SK-N-MC (cell line): ENCODE measurements around the gene AVEN.

ENCODE experiments used
- DNase-seq: peaks from one replicate; pipeline ENCODE4 v3.0.0-alpha.2; 2011; ENCODE audit warnings: low read depth, low spot score
- H3K27ac ChIP-seq: fragments of 200-600 bp; sonication (generic); 2 replicates; pipeline ENCODE4 v1.5.1; 2016; ENCODE audit warnings: mixed run types
- H3K36me3 ChIP-seq: fragments of 200-600 bp; sonication (generic); 2 replicates; pipeline ENCODE4 v1.6.1; 2017; ENCODE audit warnings: antibody characterized with exemption, low read length, mixed read lengths; ENCODE audit not compliant: insufficient read depth
- H3K4me3 ChIP-seq: fragments of 200-600 bp; sonication (generic); 2 replicates; pipeline ENCODE4 v1.5.1; 2016
- H3K9ac ChIP-seq: fragments of 200-600 bp; sonication (generic); 2 replicates; pipeline ENCODE4 v1.8.0; 2017; ENCODE audit warnings: mixed run types, mixed read lengths; ENCODE audit not compliant: insufficient read length
- H3K9me3 ChIP-seq: fragments of 200-600 bp; sonication (generic); 2 replicates; pipeline ENCODE4 v1.6.1; 2017; ENCODE audit warnings: low read depth, mild to moderate bottlenecking, antibody characterized with exemption, low read length, moderate library complexity, mixed read lengths
- EZH2 ChIP-seq: fragments of 200-600 bp; sonication (generic); IDR thresholded peaks from one replicate; pipeline ENCODE4 v1.6.1; 2017; ENCODE audit warnings: antibody characterized with exemption
- FOXP2 ChIP-seq: optimal IDR thresholded peaks from 2 replicates; pipeline ENCODE3; 2011; ENCODE audit warnings: mild to moderate bottlenecking, moderate library complexity; ENCODE audit not compliant: insufficient read depth; ENCODE audit errors: extremely low read length, control extremely low read depth
- POLR2AphosphoS5 ChIP-seq: IDR thresholded peaks from 2 replicates; pipeline ENCODE4 v1.6.1; 2012; ENCODE audit warnings: mild to moderate bottlenecking, low read depth, low read length, borderline replicate concordance

Gene AVEN

DNA sequence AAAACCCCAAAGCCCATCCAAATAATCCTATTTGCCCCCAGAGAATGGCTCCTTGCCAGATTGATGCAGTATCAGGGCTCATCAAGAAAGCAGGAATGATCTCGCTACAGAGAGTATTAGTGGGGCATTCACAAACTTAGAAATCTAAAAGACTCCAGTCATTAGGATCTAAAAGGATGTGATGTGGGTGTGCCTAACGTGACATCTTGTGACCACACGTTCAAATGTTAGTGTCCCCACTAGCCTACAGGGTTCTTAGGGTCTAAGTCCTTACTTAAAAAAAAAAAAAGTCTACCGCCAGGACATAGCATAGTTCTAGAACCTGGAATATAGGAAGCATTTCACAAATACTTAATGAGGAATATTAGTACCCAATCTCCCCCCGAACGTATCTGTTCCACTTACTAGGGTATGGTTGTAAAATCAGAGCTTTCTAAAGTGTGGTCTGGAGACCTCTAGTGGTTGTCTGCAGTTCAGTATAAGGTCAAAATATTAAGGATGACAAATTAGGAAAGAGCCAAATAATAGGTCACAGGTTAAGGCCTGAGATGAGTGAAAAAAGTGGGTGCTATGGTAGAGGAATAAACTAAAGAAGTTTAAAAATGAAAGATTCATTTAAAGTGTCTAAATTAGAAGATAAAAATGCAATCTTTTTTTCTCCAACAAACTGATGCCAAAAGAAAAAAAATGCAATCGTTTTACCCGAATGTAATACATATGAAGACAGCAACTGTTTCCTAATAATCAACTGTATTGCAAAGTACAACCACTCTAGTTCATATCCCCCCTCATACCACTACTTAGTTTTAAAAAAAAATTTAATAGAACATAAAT, 75.0 kb downstream of the AVEN start:
- no peaks in the 10 kb centered on the region for H3K36me3 ChIP-seq
- H3K27ac ChIP-seq = no peak overlapping the region
- DNase-seq = no peak
- no peak overlapping the region for H3K9ac ChIP-seq
- H3K9me3 ChIP-seq = no peaks in the 10 kb centered on the region
- H3K4me3 ChIP-seq = no peak overlapping the region
- no peak for TF ChIP-seq EZH2
- TF ChIP-seq FOXP2 = no peak
- TF ChIP-seq POLR2AphosphoS5 = no peak

DNA sequence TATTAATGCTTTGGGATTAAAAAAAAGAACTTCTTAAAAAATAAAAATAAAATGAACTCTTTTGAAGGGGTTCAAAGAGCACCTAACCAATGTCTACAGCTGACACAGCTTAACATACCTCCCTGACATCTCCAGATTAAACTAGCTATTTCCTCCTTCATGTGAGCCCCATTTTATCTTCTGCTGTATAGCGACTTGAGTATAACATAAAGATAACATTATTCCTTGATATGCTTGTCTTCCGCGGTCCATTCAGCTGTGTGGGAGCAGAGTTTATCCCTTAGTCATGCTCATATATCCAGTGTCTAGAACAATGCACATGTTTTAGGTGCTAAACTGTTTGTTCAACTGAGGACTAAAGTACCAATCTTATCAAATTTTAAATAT, 78.5 kb downstream of the AVEN start:
- no peak overlapping the region for H3K4me3 ChIP-seq
- no peak overlapping the region for H3K27ac ChIP-seq
- H3K36me3 ChIP-seq = no peaks in the 10 kb centered on the region
- H3K9ac ChIP-seq = no peak overlapping the region
- no peak for DNase-seq
- H3K9me3 ChIP-seq = no peaks in the 10 kb centered on the region
- TF ChIP-seq POLR2AphosphoS5 (no peak), FOXP2 (no peak), EZH2 (no peak)

DNA sequence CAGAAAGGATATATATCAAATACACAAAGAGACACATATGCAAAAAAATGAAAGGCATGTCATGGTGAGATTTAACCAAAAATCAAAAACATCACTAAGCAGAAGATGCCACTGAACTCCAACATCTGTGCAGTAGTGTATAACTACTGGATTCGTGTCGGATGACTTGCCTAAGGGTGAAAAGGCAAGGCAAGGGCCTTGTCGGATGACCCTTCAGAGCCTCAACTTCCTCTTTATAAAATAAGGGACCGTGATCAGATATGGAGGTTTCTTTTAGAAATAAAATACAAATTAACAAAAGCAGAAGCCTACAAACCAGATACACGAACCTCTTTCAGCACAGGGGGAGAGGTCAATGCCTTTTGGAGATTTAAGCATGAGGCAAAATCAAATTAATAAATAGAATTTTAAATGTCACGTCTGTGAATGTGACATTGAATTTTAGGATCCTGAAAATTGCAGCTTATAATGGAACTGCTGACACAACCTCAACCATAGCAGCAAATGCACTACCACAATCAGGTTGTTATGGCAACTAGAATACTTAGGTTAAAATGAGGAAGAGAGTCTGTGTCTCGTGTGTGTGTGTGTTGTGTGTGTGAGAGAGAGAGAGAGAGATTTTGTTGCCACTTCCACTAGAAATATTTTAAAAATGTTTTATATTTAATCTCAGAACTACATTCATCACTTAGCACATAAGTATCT, 79.0 kb downstream of the AVEN start:
- H3K9ac ChIP-seq = no peak overlapping the region
- no peak overlapping the region for H3K4me3 ChIP-seq
- H3K27ac ChIP-seq = no peak overlapping the region
- no peak for DNase-seq
- H3K36me3 ChIP-seq = no peaks in the 10 kb centered on the region
- no peaks in the 10 kb centered on the region for H3K9me3 ChIP-seq
- TF ChIP-seq EZH2 = no peak
- TF ChIP-seq POLR2AphosphoS5 = no peak
- TF ChIP-seq FOXP2 = no peak

- Histone ChIP-seq H3K36me3 (no peaks in the 10 kb centered on the region), H3K4me3 (no peak overlapping the region), H3K9me3 (no peaks in the 10 kb centered on the region), H3K9ac (no peak overlapping the region), H3K27ac (no peak overlapping the region)
- TF ChIP-seq EZH2 (no peak), POLR2AphosphoS5 (no peak), FOXP2 (no peak)
- DNase-seq = no peak
Observed at GRCh38 chr15:33956397-33956796, 82.6 kb downstream of the AVEN start.

GRCh38 chr15:33955945-33956344, 83.1 kb downstream of the AVEN start:
- Histone ChIP-seq H3K27ac (no peak overlapping the region), H3K9me3 (no peaks in the 10 kb centered on the region), H3K9ac (no peak overlapping the region), H3K36me3 (no peaks in the 10 kb centered on the region), H3K4me3 (no peak overlapping the region)
- DNase-seq = no peak
- TF ChIP-seq POLR2AphosphoS5 (no peak), EZH2 (no peak), FOXP2 (no peak)

DNA sequence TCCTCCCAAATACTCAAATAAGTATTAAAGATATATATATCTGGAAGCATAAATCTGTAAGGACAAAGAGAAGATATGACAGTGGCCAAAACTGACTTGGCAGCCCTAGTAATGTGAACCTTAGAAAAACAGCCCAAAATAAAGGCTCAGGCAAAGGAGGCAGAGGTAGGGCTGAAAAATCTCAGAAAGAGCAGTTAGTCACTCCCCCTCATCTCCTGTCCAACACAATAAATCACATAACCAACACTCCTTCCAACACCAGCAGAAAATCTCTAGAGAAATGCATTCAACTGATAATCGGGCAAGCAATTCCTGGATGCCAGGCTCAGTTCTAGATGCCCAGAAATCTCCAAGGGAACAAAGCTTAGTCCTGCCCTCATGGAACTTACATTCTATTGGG, 92.9 kb downstream of the AVEN start:
- H3K4me3 ChIP-seq = no peak overlapping the region
- DNase-seq = no peak
- no peaks in the 10 kb centered on the region for H3K36me3 ChIP-seq
- H3K27ac ChIP-seq = no peak overlapping the region
- no peak overlapping the region for H3K9ac ChIP-seq
- H3K9me3 ChIP-seq = no peaks in the 10 kb centered on the region
- TF ChIP-seq POLR2AphosphoS5 = no peak
- TF ChIP-seq FOXP2 = no peak
- no peak for TF ChIP-seq EZH2

DNA sequence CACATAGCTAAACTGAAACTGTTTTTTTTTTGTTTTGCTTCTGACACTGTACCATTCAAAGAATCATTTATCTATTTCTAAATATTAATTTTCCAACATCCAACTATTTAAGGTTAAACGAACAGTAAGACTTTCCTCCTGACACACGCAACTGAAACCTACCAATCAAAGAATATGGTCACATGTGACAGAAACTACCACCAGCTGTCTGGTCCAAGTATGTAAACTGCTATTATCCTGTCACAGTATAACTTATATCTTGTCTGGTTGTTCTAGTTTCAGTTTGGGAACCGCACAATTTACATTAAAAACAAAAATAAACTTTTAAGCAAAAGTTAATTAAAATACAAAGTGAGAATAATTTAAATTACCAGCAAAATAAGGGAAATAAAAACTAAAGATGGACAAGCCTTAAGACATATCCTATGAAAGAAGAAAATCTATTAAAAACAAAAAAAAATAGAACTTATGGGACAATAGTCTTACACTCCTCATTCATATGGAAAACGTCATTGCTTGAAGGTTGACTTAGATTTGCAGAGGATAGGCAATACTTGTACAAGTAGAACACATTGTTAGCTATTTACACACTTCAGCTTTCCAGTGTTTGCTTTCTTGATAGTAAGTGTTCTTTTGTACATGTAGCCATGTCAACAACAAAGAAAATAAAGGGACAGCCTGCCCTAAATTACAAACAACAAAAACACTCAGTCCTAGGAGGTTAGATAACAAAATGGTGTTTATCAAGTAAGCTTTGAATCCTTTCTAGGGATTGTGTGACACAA, 97.5 kb downstream of the AVEN start:
- H3K36me3 ChIP-seq = no peaks in the 10 kb centered on the region
- DNase-seq = no peak
- H3K4me3 ChIP-seq = no peak overlapping the region
- H3K27ac ChIP-seq = no peak overlapping the region
- no peak overlapping the region for H3K9ac ChIP-seq
- TF ChIP-seq FOXP2 (no peak), POLR2AphosphoS5 (no peak), EZH2 (no peak)
- H3K9me3 ChIP-seq = no peaks in the 10 kb centered on the region

DNA sequence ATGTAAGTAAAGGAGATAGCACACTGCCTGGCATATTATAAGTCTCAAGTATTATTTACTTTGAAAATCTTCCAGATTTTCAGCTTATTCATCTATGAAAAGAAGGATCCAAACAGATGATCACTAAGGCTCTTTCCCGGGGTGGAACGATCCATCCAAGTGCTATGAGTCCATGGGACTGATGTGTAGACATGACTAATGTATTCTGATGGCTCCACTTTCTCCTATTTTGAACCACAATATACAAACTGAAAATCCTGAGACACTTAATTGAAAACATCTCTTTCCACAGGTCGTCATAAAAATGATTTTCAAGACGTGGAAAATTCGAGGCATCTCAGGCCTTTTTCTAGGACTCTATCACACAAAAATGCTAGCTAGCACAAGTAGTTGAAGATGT, 104.1 kb downstream of the AVEN start:
- H3K9ac ChIP-seq = no peak overlapping the region
- no peaks in the 10 kb centered on the region for H3K9me3 ChIP-seq
- TF ChIP-seq POLR2AphosphoS5 = no peak
- TF ChIP-seq FOXP2 = no peak
- no peak for TF ChIP-seq EZH2
- H3K4me3 ChIP-seq = no peak overlapping the region
- DNase-seq = no peak
- H3K36me3 ChIP-seq = no peaks in the 10 kb centered on the region
- no peak overlapping the region for H3K27ac ChIP-seq
